ENCODE measurements around the gene ATE1.

GRCh38 chr10:121783782-121784372 is 144.0 kb downstream of the ATE1 start:
- no peak for TF ChIP-seq CTCF (IDR thresholded peaks at IDR 0.05; ENCODE audit: poor library complexity)
- TF ChIP-seq EZH2 (IDR thresholded peaks at IDR 0.05; ENCODE audit: borderline replicate concordance): no peak

All from hepatocyte (in vitro differentiated cells).